CD4-positive, alpha-beta memory T cell (primary cell): ENCODE results near the gene ZBTB37. TPM values are rescaled to one million over a fixed set of nuclear protein-coding genes. Genes with fewer than 3 reads are reported as not detected.
"Not testable (repeated sequence)": the region's sequence is repeated elsewhere in the genome, so short reads cannot be mapped to it uniquely, and the experiment has no call there.

Experiments
- CTCF ChIA-PET: fragments of 350-600 bp; sonication (Branson Sonifier 250); formaldehyde crosslinking; loops from one replicate; lab custom pipeline; 2021; ENCODE audit warnings: inconsistent platforms; ENCODE audit not compliant: partially characterized antibody; lab: Charles Lee
- POLR2A ChIA-PET: fragments of 350-600 bp; sonication (Branson Sonifier 250); formaldehyde crosslinking; loops from one replicate; lab custom pipeline; 2021; ENCODE audit not compliant: partially characterized antibody; lab: Charles Lee
- DNase-seq, 5 donors: peaks; one replicate each; pipeline versions ENCODE4 v3.0.0 to v3.0.0-alpha.2; 2020 to 2022; ENCODE audit warnings: mixed read lengths in 1 of 5
- H3K27ac ChIP-seq: one replicate; pipeline ENCODE4 v1.7.0; 2013; ENCODE audit warnings: low read depth, low read length
- H3K27me3 ChIP-seq: 2 replicates; pipeline ENCODE4 v1.7.0; 2013; ENCODE audit warnings: mild to moderate bottlenecking, low read length, moderate library complexity; ENCODE audit not compliant: insufficient read depth
- H3K36me3 ChIP-seq: 2 replicates; pipeline ENCODE4 v1.7.0; 2013; ENCODE audit warnings: mild to moderate bottlenecking, low read length, moderate library complexity; ENCODE audit not compliant: insufficient read depth
- H3K4me1 ChIP-seq: 2 replicates; pipeline ENCODE4 v1.7.0; 2013; ENCODE audit warnings: mild to moderate bottlenecking, low read length, moderate library complexity; ENCODE audit not compliant: insufficient read depth
- H3K4me3 ChIP-seq, 2 donors: one replicate each; pipeline ENCODE4 v1.7.0; 2013; ENCODE audit warnings: low read length in 2 of 2, mild to moderate bottlenecking in 1 of 2
- H3K9me3 ChIP-seq, 2 donors: one replicate each; pipeline ENCODE4 v1.7.0; 2013; ENCODE audit warnings: low read length in 2 of 2, control low read depth in 1 of 2; ENCODE audit not compliant: control insufficient read depth in 1 of 2
- H3K27ac Mint-ChIP-seq, 7 donors: one replicate each; pipeline ENCODE4 v1.8.0; 2020 to 2021; ENCODE audit warnings: mixed read lengths in 7 of 7, mild to moderate bottlenecking in 6 of 7, inconsistent platforms in 3 of 7, moderate library complexity in 3 of 7
- H3K27me3 Mint-ChIP-seq, 2 donors: one replicate each; pipeline ENCODE4 v1.8.0; 2020 to 2021; ENCODE audit warnings: mixed read lengths in 2 of 2
- H3K36me3 Mint-ChIP-seq, 2 donors: one replicate each; pipeline ENCODE4 v1.8.0; 2020 to 2021; ENCODE audit warnings: mixed read lengths in 2 of 2, inconsistent platforms in 1 of 2, mild to moderate bottlenecking in 1 of 2
- H3K4me1 Mint-ChIP-seq, 4 donors: one replicate each; pipeline ENCODE4 v1.8.0; 2020 to 2021; ENCODE audit warnings: mixed read lengths in 4 of 4, mild to moderate bottlenecking in 1 of 4
- H3K4me3 Mint-ChIP-seq, 8 donors: one replicate each; pipeline ENCODE4 v1.8.0; 2020 to 2021; ENCODE audit warnings: mixed read lengths in 8 of 8, mild to moderate bottlenecking in 7 of 8, moderate library complexity in 6 of 8, inconsistent platforms in 3 of 8
- H3K9me3 Mint-ChIP-seq, 8 donors: one replicate each; pipeline ENCODE4 v1.8.0; 2020 to 2021; ENCODE audit warnings: mixed read lengths in 8 of 8, mild to moderate bottlenecking in 5 of 8, inconsistent platforms in 3 of 8, moderate library complexity in 1 of 8
- intact Hi-C: fragments of 100-400 bp; cut with micrococcal nuclease; formaldehyde crosslinking; loops from one replicate; pipeline ENCODE4 v1.15.1; 2023
- polyA plus RNA-seq, 2 donors: library from polyadenylated mRNA; unstranded; fragments of 300-500 nt; fragmentation: Illumina TruSeq; gene quantifications; one replicate each; pipeline ENCODE4 v1.2.3, GENCODE V29; 2021
- total RNA-seq, 2 experiments: library from RNA; stranded (reverse); gene quantifications; one replicate each; pipeline ENCODE4 v1.2.3, GENCODE V29; 2021

The ZBTB37 gene
- total and polyA plus RNA-seq, 4 experiments from 2014 or later, result 0.95 to 26.5 (median 13.2) TPM

- no peak overlapping the region for H3K27ac ChIP-seq
- ChIA-PET POLR2A (interaction anchor here (0.5 to 1.4 kb wide), 2 partner anchors 9 to 10 kb away, joined by 3 to 7 read pairs; partner anchors contain the start of gene ZBTB37), CTCF (interaction anchor here (1.1 kb wide), 1 partner anchor 8 kb away, joined by 4 read pairs; no protein-coding TSS in a partner anchor)
- H3K36me3 ChIP-seq, result peaks cover 34% of the 10 kb centered on the region
- H3K4me1 ChIP-seq, result peaks cover 24% of the 10 kb centered on the region
- intact Hi-C loops, result loop anchor here (10.0 kb wide), 1 partner anchor 1105 kb away; no protein-coding TSS in a partner anchor
- H3K9me3 ChIP-seq, result no peaks in the 10 kb centered on the region
- Mint-ChIP-seq H3K9me3 (no peaks in the 10 kb centered on the region), H3K27ac (peak overlapping the region in 1 of 7 donors; percentile 32), H3K4me3 (no peak overlapping the region), H3K36me3 (peaks cover 43 to 65% of the 10 kb centered on the region in 2 donors), H3K27me3 (no peaks in the 10 kb centered on the region), H3K4me1 (peaks cover 13 to 28% (median 18%) of the 10 kb centered on the region in 4 donors)
- no peak overlapping the region for H3K4me3 ChIP-seq
- DNase-seq, result no peak
- no peaks in the 10 kb centered on the region for H3K27me3 ChIP-seq
These were observed 8.1 kb upstream of the ZBTB37 start for GRCh38 chr1:173860065-173860464.

GRCh38 chr1:173861731-173862145, 6.4 kb upstream of the ZBTB37 start:
- intact Hi-C loops, result loop anchor here (10.0 kb wide), 1 partner anchor 1103 kb away; no protein-coding TSS in a partner anchor
- Histone ChIP-seq H3K36me3 (peaks cover 45% of the 10 kb centered on the region), H3K4me1 (peaks cover 41% of the 10 kb centered on the region), H3K27me3 (no peaks in the 10 kb centered on the region), H3K4me3 (no peak overlapping the region), H3K9me3 (no peaks in the 10 kb centered on the region), H3K27ac (no peak overlapping the region)
- Mint-ChIP-seq H3K9me3 (no peaks in the 10 kb centered on the region), H3K27ac (peak overlapping the region in 6 of 7 donors; percentile 37 to 97 (median 66)), H3K36me3 (peaks cover 51 to 71% of the 10 kb centered on the region in 2 donors), H3K4me3 (no peak overlapping the region), H3K27me3 (no peaks in the 10 kb centered on the region), H3K4me1 (peaks cover 28 to 44% (median 35%) of the 10 kb centered on the region in 4 donors)
- CTCF ChIA-PET, result interaction anchor here (0.7 kb wide), 1 partner anchor 374 kb away, joined by 3 read pairs; no protein-coding TSS in a partner anchor
- no peak for DNase-seq
- POLR2A ChIA-PET, result interaction anchor here (1.8 kb wide), 1 partner anchor 38 kb away, joined by 4 read pairs; the partner anchor contains the start of genes CENPL and DARS2

GRCh38 chr1:173862146-173862768, 5.9 kb upstream of the ZBTB37 start:
- H3K27me3 ChIP-seq, H3K27me3 Mint-ChIP-seq, H3K9me3 ChIP-seq, H3K4me3 Mint-ChIP-seq, H3K4me3 ChIP-seq, H3K9me3 Mint-ChIP-seq, H3K27ac ChIP-seq: not testable (repeated sequence)
- ChIA-PET CTCF (interaction anchor here (0.7 kb wide), 1 partner anchor 375 kb away, joined by 3 read pairs; no protein-coding TSS in a partner anchor), POLR2A (interaction anchor here (1.8 to 1.9 kb wide), 3 partner anchors 38 to 1137 kb away, joined by 4 to 9 read pairs (median 5); partner anchors contain the start of genes CACYBP, CENPL and DARS2)
- Histone ChIP-seq H3K36me3 (peaks cover 48% of the 10 kb centered on the region), H3K4me1 (peaks cover 46% of the 10 kb centered on the region)
- intact Hi-C loops, result loop anchor here (10.0 kb wide), 1 partner anchor 1103 kb away; no protein-coding TSS in a partner anchor
- DNase-seq, result peak in 1 of 5 donors; percentile 37
- peak overlapping the region; percentile 43 to 97 (median 68) for H3K27ac Mint-ChIP-seq
- peaks cover 53 to 76% of the 10 kb centered on the region in 2 donors for H3K36me3 Mint-ChIP-seq
- peaks cover 31 to 50% (median 39%) of the 10 kb centered on the region in 4 donors for H3K4me1 Mint-ChIP-seq

- Histone ChIP-seq H3K36me3 (peaks cover 43% of the 10 kb centered on the region), H3K9me3 (no peaks in the 10 kb centered on the region), H3K27ac (no peak overlapping the region), H3K27me3 (no peaks in the 10 kb centered on the region), H3K4me1 (peaks cover 48% of the 10 kb centered on the region), H3K4me3 (no peak overlapping the region)
- ChIA-PET CTCF (interaction anchor here (0.6 kb wide), 1 partner anchor 114 kb away, joined by 3 read pairs; no protein-coding TSS in a partner anchor), POLR2A (interaction anchor here (1.9 kb wide), 2 partner anchors 39 to 1137 kb away, joined by 5 to 9 read pairs; partner anchors contain the start of genes CACYBP, CENPL and DARS2)
- Mint-ChIP-seq H3K36me3 (peaks cover 49 to 76% of the 10 kb centered on the region in 2 donors), H3K27me3 (no peaks in the 10 kb centered on the region), H3K9me3 (peaks cover 0 to 3% (median 0%) of the 10 kb centered on the region in 8 donors), H3K4me1 (peaks cover 28 to 55% (median 39%) of the 10 kb centered on the region in 4 donors), H3K27ac (peak overlapping the region in 6 of 7 donors; percentile 17 to 97 (median 56)), H3K4me3 (peak overlapping the region in 1 of 8 donors; percentile 31)
- no peak for DNase-seq
- intact Hi-C loops, result loop anchor here (10.0 kb wide), 1 partner anchor 1102 kb away; no protein-coding TSS in a partner anchor
These were observed 5.4 kb upstream of the ZBTB37 start for GRCh38 chr1:173862769-173863223.

GRCh38 chr1:173863224-173864161, 4.7 kb upstream of the ZBTB37 start:
- ChIA-PET CTCF (interaction anchor here (0.6 kb wide), 1 partner anchor 114 kb away, joined by 3 read pairs; no protein-coding TSS in a partner anchor), POLR2A (interaction anchor here (1.9 to 6.6 kb wide), 3 partner anchors 9 to 1136 kb away, joined by 5 to 56 read pairs (median 9); partner anchors contain the start of genes CACYBP, CENPL and DARS2)
- H3K4me3 ChIP-seq, result no peak overlapping the region
- Mint-ChIP-seq H3K27ac (peak overlapping the region; percentile 5 to 98 (median 81)), H3K27me3 (no peaks in the 10 kb centered on the region), H3K4me3 (peak overlapping the region in 2 of 8 donors; percentile 15 to 96), H3K4me1 (peaks cover 28 to 60% (median 39%) of the 10 kb centered on the region in 4 donors), H3K36me3 (peaks cover 45 to 74% of the 10 kb centered on the region in 2 donors), H3K9me3 (peaks cover 0 to 6% (median 0%) of the 10 kb centered on the region in 8 donors)
- H3K36me3 ChIP-seq, result peaks cover 43% of the 10 kb centered on the region
- H3K9me3 ChIP-seq, result no peaks in the 10 kb centered on the region
- H3K27ac ChIP-seq, result no peak overlapping the region
- intact Hi-C loops, result loop anchor here (10.0 kb wide), 1 partner anchor 1101 kb away; no protein-coding TSS in a partner anchor
- no peak for DNase-seq
- H3K27me3 ChIP-seq, result no peaks in the 10 kb centered on the region
- H3K4me1 ChIP-seq, result peaks cover 48% of the 10 kb centered on the region

GRCh38 chr1:173864179-173864867, 3.9 kb upstream of the ZBTB37 start:
- Mint-ChIP-seq H3K27me3 (no peaks in the 10 kb centered on the region), H3K4me3 (peak overlapping the region; percentile 64 to 99 (median 96)), H3K4me1 (peaks cover 32 to 68% (median 43%) of the 10 kb centered on the region in 4 donors), H3K9me3 (peaks cover 0 to 6% (median 0%) of the 10 kb centered on the region in 8 donors), H3K27ac (peak overlapping the region; percentile 76 to 98 (median 88)), H3K36me3 (peaks cover 45 to 78% of the 10 kb centered on the region in 2 donors)
- no peaks in the 10 kb centered on the region for H3K27me3 ChIP-seq
- H3K9me3 ChIP-seq, result no peaks in the 10 kb centered on the region
- peaks cover 55% of the 10 kb centered on the region for H3K4me1 ChIP-seq
- H3K4me3 ChIP-seq, result peak overlapping the region in 1 of 2 donors; percentile 12
- H3K27ac ChIP-seq, result peak overlapping the region; percentile 53
- POLR2A ChIA-PET, result interaction anchor here (0.6 to 6.6 kb wide), 5 partner anchors 9 to 1135 kb away, joined by 3 to 56 read pairs (median 5); partner anchors contain the start of genes CACYBP, CENPL and DARS2
- intact Hi-C loops, result loop anchor here (10.0 kb wide), 1 partner anchor 1100 kb away; no protein-coding TSS in a partner anchor
- peaks cover 43% of the 10 kb centered on the region for H3K36me3 ChIP-seq
- no peak for DNase-seq
- CTCF ChIA-PET, result interaction anchor here (0.7 kb wide), 1 partner anchor 25 kb away, joined by 3 read pairs; no protein-coding TSS in a partner anchor
